Uterus (tissue), 4 donors: ENCODE data around the gene ZNF549. TPM values are rescaled to one million over a fixed set of nuclear protein-coding genes. Genes with fewer than 3 reads are reported as not detected.

Source experiments
- DNase-seq, 2 donors: peaks; one replicate each; pipeline ENCODE4 v3.0.0-alpha.2; 2019 to 2020
- H3K27ac ChIP-seq, 2 donors: fragments of 200-600 bp; sonication (generic); 1 replicate in 1 of 2; 2 replicates in 1 of 2; pipeline ENCODE4 v1.5.1; 2016 to 2018
- H3K27me3 ChIP-seq, 2 donors: fragments of 200-600 bp; sonication (generic); one replicate each; pipeline ENCODE4 v1.5.1; 2018 to 2019; ENCODE audit warnings: control low read depth in 1 of 2
- H3K36me3 ChIP-seq, 2 donors: fragments of 200-600 bp; sonication (generic); one replicate each; pipeline ENCODE4 v1.5.1; 2019; ENCODE audit warnings: control low read depth in 1 of 2
- H3K4me1 ChIP-seq, 2 donors: fragments of 200-600 bp; sonication (generic); one replicate each; pipeline ENCODE4 v1.5.1; 2018 to 2019; ENCODE audit warnings: control low read depth in 1 of 2
- H3K4me3 ChIP-seq, 2 donors: fragments of 200-600 bp; sonication (generic); 1 replicate in 1 of 2; 2 replicates in 1 of 2; pipeline ENCODE4 v1.5.1; 2018 to 2019; ENCODE audit warnings: mild to moderate bottlenecking in 1 of 2
- H3K9me3 ChIP-seq, 2 donors: fragments of 200-600 bp; sonication (generic); one replicate each; pipeline ENCODE4 v1.5.1; 2019; ENCODE audit warnings: control low read depth in 1 of 2
- POLR2A ChIP-seq, 2 donors: fragments of 450-650 bp; IDR thresholded peaks; one replicate each; pipeline ENCODE4 v1.6.1; 2016; ENCODE audit warnings: antibody characterized with exemption in 2 of 2, mild to moderate bottlenecking in 1 of 2, moderate library complexity in 1 of 2
- intact Hi-C: fragments of 100-400 bp; cut with DNase I; formaldehyde crosslinking; loops from one replicate; pipeline ENCODE4 v1.15.1; 2023; ENCODE audit warnings: low total_unique reads
- total RNA-seq, 4 donors: library from RNA; depleted of rRNA in 3 of 4; stranded (reverse); fragments of >200 nt in 3 of 4; gene quantifications; one replicate each; pipeline versions ENCODE4 v1.1.0 to v1.2.4, GENCODE V29; 2014 to 2023
- TF ChIP-seq, protein P1 (sequence below), 4 experiments: fragments of 200-600 bp in 2 of 4; fragments of 450-650 bp in 2 of 4; sonication (generic) in 2 of 4; IDR thresholded peaks; one replicate each; pipeline ENCODE4 v1.5.1; 2016 to 2019; ENCODE audit warnings: antibody characterized with exemption in 4 of 4, mild to moderate bottlenecking in 2 of 4, moderate library complexity in 1 of 4
- donor health status: DM: yes; HTN: yes; CAD: no.

ZNF549 gene
- total RNA-seq, 4 donors from 2014 or later, result 8.2 to 38.9 (median 14.2) TPM

GRCh38 chr19:57552432-57552831, 25.3 kb downstream of the ZNF549 start:
- intact Hi-C loops, result no loop called here
- no peaks in the 10 kb centered on the region for H3K27me3 ChIP-seq
- H3K36me3 ChIP-seq, result no peaks in the 10 kb centered on the region
- no peak for DNase-seq
- H3K4me1 ChIP-seq, result no peaks in the 10 kb centered on the region
- no peak overlapping the region for H3K4me3 ChIP-seq
- peaks cover 0 to 89% of the 10 kb centered on the region in 2 donors for H3K9me3 ChIP-seq
- no peak overlapping the region for H3K27ac ChIP-seq
- TF ChIP-seq, protein P1, sequence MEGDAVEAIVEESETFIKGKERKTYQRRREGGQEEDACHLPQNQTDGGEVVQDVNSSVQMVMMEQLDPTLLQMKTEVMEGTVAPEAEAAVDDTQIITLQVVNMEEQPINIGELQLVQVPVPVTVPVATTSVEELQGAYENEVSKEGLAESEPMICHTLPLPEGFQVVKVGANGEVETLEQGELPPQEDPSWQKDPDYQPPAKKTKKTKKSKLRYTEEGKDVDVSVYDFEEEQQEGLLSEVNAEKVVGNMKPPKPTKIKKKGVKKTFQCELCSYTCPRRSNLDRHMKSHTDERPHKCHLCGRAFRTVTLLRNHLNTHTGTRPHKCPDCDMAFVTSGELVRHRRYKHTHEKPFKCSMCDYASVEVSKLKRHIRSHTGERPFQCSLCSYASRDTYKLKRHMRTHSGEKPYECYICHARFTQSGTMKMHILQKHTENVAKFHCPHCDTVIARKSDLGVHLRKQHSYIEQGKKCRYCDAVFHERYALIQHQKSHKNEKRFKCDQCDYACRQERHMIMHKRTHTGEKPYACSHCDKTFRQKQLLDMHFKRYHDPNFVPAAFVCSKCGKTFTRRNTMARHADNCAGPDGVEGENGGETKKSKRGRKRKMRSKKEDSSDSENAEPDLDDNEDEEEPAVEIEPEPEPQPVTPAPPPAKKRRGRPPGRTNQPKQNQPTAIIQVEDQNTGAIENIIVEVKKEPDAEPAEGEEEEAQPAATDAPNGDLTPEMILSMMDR (IDR thresholded peaks at IDR 0.05), result no peak
- no peak for TF ChIP-seq POLR2A (IDR thresholded peaks at IDR 0.05)

GRCh38 chr19:57557659-57558058, 30.5 kb downstream of the ZNF549 start:
- Histone ChIP-seq H3K4me1 (no peaks in the 10 kb centered on the region), H3K9me3 (peaks cover 0 to 38% of the 10 kb centered on the region in 2 donors)

GRCh38 chr19:57558525-57558924, 31.4 kb downstream of the ZNF549 start:
- no peaks in the 10 kb centered on the region for H3K27me3 ChIP-seq
- no peak overlapping the region for H3K27ac ChIP-seq
- no peaks in the 10 kb centered on the region for H3K4me1 ChIP-seq
- intact Hi-C loops, result no loop called here
- DNase-seq, result no peak
- TF ChIP-seq POLR2A (IDR thresholded peaks at IDR 0.05), result no peak
- TF ChIP-seq, protein P1 (IDR thresholded peaks at IDR 0.05), result no peak
- peak overlapping the region; percentile 63 to 95 for H3K4me3 ChIP-seq
- H3K36me3 ChIP-seq, result no peaks in the 10 kb centered on the region
- H3K9me3 ChIP-seq, result peaks cover 0 to 32% of the 10 kb centered on the region in 2 donors

More at GRCh38 chr19:57557659-57558058, 30.5 kb downstream of the ZNF549 start:
- no peaks in the 10 kb centered on the region for H3K27me3 ChIP-seq
- intact Hi-C loops, result no loop called here
- no peak overlapping the region for H3K4me3 ChIP-seq
- TF ChIP-seq, protein P1 (IDR thresholded peaks at IDR 0.05), result no peak
- TF ChIP-seq POLR2A (IDR thresholded peaks at IDR 0.05), result no peak
- no peak for DNase-seq
- H3K36me3 ChIP-seq, result no peaks in the 10 kb centered on the region
- H3K27ac ChIP-seq, result no peak overlapping the region

GRCh38 chr19:57559008-57559403, 31.9 kb downstream of the ZNF549 start:
- no peak for DNase-seq
- Histone ChIP-seq H3K27me3 (no peaks in the 10 kb centered on the region), H3K4me1 (no peaks in the 10 kb centered on the region), H3K9me3 (peaks cover 0 to 27% of the 10 kb centered on the region in 2 donors), H3K36me3 (no peaks in the 10 kb centered on the region), H3K27ac (peak overlapping the region; percentile 53 to 59), H3K4me3 (peak overlapping the region; percentile 63 to 95)
- TF ChIP-seq, protein P1 (IDR thresholded peaks at IDR 0.05), result no peak
- no peak for TF ChIP-seq POLR2A (IDR thresholded peaks at IDR 0.05)
- intact Hi-C loops, result no loop called here

DNA sequence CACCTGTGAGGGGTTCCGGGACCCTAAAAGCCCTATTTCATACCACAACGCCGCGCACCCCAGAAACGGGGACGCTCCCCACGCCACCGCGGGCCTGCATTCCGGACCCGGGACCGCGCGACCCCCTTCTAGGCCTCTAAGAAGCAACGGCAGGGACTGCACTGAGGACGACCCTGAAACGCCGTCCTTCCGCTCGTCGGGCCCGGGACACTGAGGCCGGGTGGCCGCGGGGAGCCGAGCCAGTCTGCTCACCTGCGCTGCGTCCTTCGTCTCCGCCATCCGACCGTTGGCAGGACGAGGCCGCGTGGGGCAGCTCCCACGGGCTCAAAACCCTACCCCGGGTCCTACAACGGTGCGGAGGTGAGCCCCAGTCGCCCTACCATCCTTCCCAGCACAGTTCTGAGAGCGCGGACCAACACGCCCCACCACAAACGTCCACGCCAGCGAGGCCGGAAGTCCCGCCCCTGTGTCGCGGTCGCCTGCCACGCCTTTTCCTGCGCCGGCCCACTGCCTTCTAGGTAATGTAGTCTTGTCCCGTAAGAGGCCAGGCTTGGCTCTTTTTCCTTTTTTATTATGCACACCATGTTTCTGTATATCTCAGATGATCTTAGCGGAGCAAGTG, 32.4 kb downstream of the ZNF549 start, which contains the start of gene ZNF550:
Gene ZNF550, minus strand, starts transcription at position 460 of the 622 bp plus-strand sequence. Its CDS starts 181 bp downstream, at position 279.
- intact Hi-C loops, result no loop called here
- no peaks in the 10 kb centered on the region for H3K36me3 ChIP-seq
- peak within 1 kb of the TSS; percentile 53 to 59 for H3K27ac ChIP-seq
- peak within 1 kb of the TSS; percentile 63 to 95 for H3K4me3 ChIP-seq
- H3K4me1 ChIP-seq, result no peaks in the 10 kb centered on the region
- DNase-seq, result peak; percentile 86 to 88
- H3K9me3 ChIP-seq, result peaks cover 0 to 22% of the 10 kb centered on the region in 2 donors
- TF ChIP-seq, protein P1 (IDR thresholded peaks at IDR 0.05), result no peak
- TF ChIP-seq POLR2A (IDR thresholded peaks at IDR 0.05), result peak in 1 of 2 donors; percentile 30
- H3K27me3 ChIP-seq, result no peaks in the 10 kb centered on the region
